A549 (cell line): ENCODE results near the gene IL17REL. TPM values are rescaled to one million over a fixed set of nuclear protein-coding genes. Genes with fewer than 3 reads are reported as not detected.

Experiments used
- ATAC-seq, 2 experiments: fragments of 200-7000 bp in 1 of 2; fragments of >200 bp in 1 of 2; cut with Nextera tagmentation in 1 of 2; cut with Tn5 transposase in 1 of 2; 3 replicates each; pipeline versions ENCODE4 v1.8.0 to v1.9.1; 2018 to 2020; ENCODE audit warnings: mild to moderate bottlenecking in 1 of 2, moderate library complexity in 1 of 2
- CTCF ChIA-PET: fragments of 300-600 bp; sonication (Branson Sonifier 250); formaldehyde crosslinking; extraction: SDS; loops from one replicate; lab custom pipeline; 2021; ENCODE audit warnings: antibody characterized with exemption, inconsistent platforms; lab: Yijun Ruan, JAX
- POLR2A ChIA-PET: fragments of 350-600 bp; formaldehyde crosslinking; extraction: SDS; loops from one replicate; lab custom pipeline; 2021; ENCODE audit warnings: antibody characterized with exemption, inconsistent platforms; lab: Yijun Ruan, JAX
- DNase-seq, 2 experiments: peaks; one replicate each; pipeline versions ENCODE4 v3.0.0 to v3.0.0-alpha.2; 2011 to 2016; ENCODE audit warnings: low read depth in 1 of 2, low spot score in 1 of 2
- FAIRE-seq: peaks from 2 replicates; lab custom pipeline; 2011; peaks lifted over from hg19 to GRCh38; lab: Jason Lieb, UNC
- H3K27ac ChIP-seq, 2 experiments: fragments of >200 bp; sonication (Bioruptor Twin); formaldehyde crosslinking; 3 replicates each; pipeline ENCODE4 v1.5.1; 2016 to 2017
- H3K4me1 ChIP-seq: fragments of >200 bp; sonication (Bioruptor Twin); formaldehyde crosslinking; 3 replicates; pipeline ENCODE4 v1.6.1; 2016
- H3K4me2 ChIP-seq: fragments of >200 bp; sonication (Bioruptor Twin); formaldehyde crosslinking; 3 replicates; pipeline ENCODE4 v1.6.1; 2016
- H3K4me3 ChIP-seq: fragments of >200 bp; sonication (Bioruptor Twin); formaldehyde crosslinking; 3 replicates; pipeline ENCODE4 v1.5.1; 2016
- H3K9me3 ChIP-seq: fragments of >200 bp; sonication (Bioruptor Twin); formaldehyde crosslinking; 3 replicates; pipeline ENCODE4 v1.6.1; 2016
- CBX8 ChIP-seq: fragments of 200-600 bp; sonication (generic); IDR thresholded peaks from 2 replicates; pipeline ENCODE4 v1.6.1; 2016
- CTCF ChIP-seq: fragments of >200 bp; sonication (Bioruptor Twin); formaldehyde crosslinking; IDR thresholded peaks from 3 replicates; pipeline ENCODE4 v1.5.1; 2016
- EHF ChIP-seq: fragments of 250-450 bp; sonication (Bioruptor Pico); IDR thresholded peaks from 2 replicates; pipeline ENCODE4 v1.5.0; 2020; ENCODE audit warnings: mild to moderate bottlenecking
- ESRRA ChIP-seq: fragments of 150-350 bp; IDR thresholded peaks from 2 replicates; pipeline ENCODE4 v1.6.1; 2014; ENCODE audit warnings: mild to moderate bottlenecking, low read length, borderline replicate concordance
- FOXS1 ChIP-seq: fragments of 250-450 bp; sonication (Bioruptor Pico); IDR thresholded peaks from 2 replicates; pipeline ENCODE4 v1.5.0; 2020; ENCODE audit warnings: mild to moderate bottlenecking, moderate library complexity
- JUN ChIP-seq, 2 experiments: fragments of >200 bp; sonication (Bioruptor Twin); formaldehyde crosslinking; IDR thresholded peaks; 2 replicates in 1 of 2; 3 replicates in 1 of 2; pipeline ENCODE4 v1.6.1; 2016 to 2017
- KDM1A ChIP-seq: fragments of 200-600 bp; sonication (generic); IDR thresholded peaks from 2 replicates; pipeline ENCODE4 v1.6.1; 2016; ENCODE audit warnings: low read depth, mild to moderate bottlenecking
- KDM5A ChIP-seq: fragments of 200-600 bp; sonication (generic); IDR thresholded peaks from 2 replicates; pipeline ENCODE4 v1.6.1; 2016; ENCODE audit warnings: antibody characterized with exemption, mild to moderate bottlenecking
- MAFK ChIP-seq: fragments of 450-650 bp; IDR thresholded peaks from 2 replicates; pipeline ENCODE4 v1.6.1; 2014; ENCODE audit not compliant: partially characterized antibody
- MAZ ChIP-seq: fragments of 150-350 bp; IDR thresholded peaks from 2 replicates; pipeline ENCODE4 v1.6.1; 2014; ENCODE audit warnings: antibody characterized with exemption, low read depth, low read length, borderline replicate concordance
- MYC ChIP-seq: IDR thresholded peaks from 2 replicates; pipeline ENCODE4 v1.6.1; 2012; ENCODE audit warnings: mild to moderate bottlenecking, inconsistent platforms, low read length, improper control_type of control experiment, borderline replicate concordance
- PHF8 ChIP-seq: fragments of 200-600 bp; sonication (generic); IDR thresholded peaks from 2 replicates; pipeline ENCODE4 v1.6.1; 2016; ENCODE audit warnings: low read depth, mild to moderate bottlenecking, antibody characterized with exemption, moderate library complexity, borderline replicate concordance
- RCOR1 ChIP-seq: fragments of 150-350 bp; IDR thresholded peaks from 2 replicates; pipeline ENCODE4 v1.6.1; 2014; ENCODE audit warnings: antibody characterized with exemption, low read length, low read depth
- TFCP2L1 ChIP-seq: fragments of 250-450 bp; sonication (Bioruptor Pico); IDR thresholded peaks from 2 replicates; pipeline ENCODE4 v1.5.0; 2021; ENCODE audit warnings: mild to moderate bottlenecking
- ZC3H11A ChIP-seq: fragments of 450-650 bp; IDR thresholded peaks from 2 replicates; pipeline ENCODE4 v1.6.1; 2014; ENCODE audit warnings: antibody characterized with exemption, mild to moderate bottlenecking
- ZFP36 ChIP-seq: fragments of 450-650 bp; IDR thresholded peaks from 2 replicates; pipeline ENCODE4 v1.6.1; 2014; ENCODE audit warnings: borderline replicate concordance; ENCODE audit not compliant: partially characterized antibody
- ZSCAN20 ChIP-seq: fragments of 250-450 bp; sonication (Bioruptor Pico); IDR thresholded peaks from 2 replicates; pipeline ENCODE4 v1.8.0; 2022; ENCODE audit warnings: mild to moderate bottlenecking, moderate library complexity
- WGBS: methylation state at CpG from one replicate; pipeline ENCODE4 v1.1.6; 2017; ENCODE audit errors: missing lambda C conversion rate; 5-methylcytosine and 5-hydroxymethylcytosine counted together
- polyA plus RNA-seq, 4 experiments: library from polyadenylated mRNA; depleted of rRNA in 3 of 4; stranded (reverse); fragments of >200 nt; fragmentation: RNase III in 1 of 4; extraction: RNeasy Plus Mini Kit Qiagen cat#74134 plus additional on column Dnase treatment in 1 of 4; gene quantifications; 2 replicates in 3 of 4; 3 replicates in 1 of 4; pipeline ENCODE4 v1.2.3, GENCODE V29; 2011 to 2017
- TF ChIP-seq, protein P1 (sequence below): IDR thresholded peaks from 2 replicates; pipeline ENCODE4 v1.6.1; 2012
- TF ChIP-seq, protein P2 (sequence below): fragments of 150-350 bp; IDR thresholded peaks from 2 replicates; pipeline ENCODE4 v1.6.1; 2014; ENCODE audit warnings: low read depth, mild to moderate bottlenecking, low read length

Gene IL17REL
- polyA plus RNA-seq, 2 of the 4 experiments (the other 2 are of a cell fraction) = 0.06 TPM; not detected in 1

- DNase-seq = no peak
- peak overlapping the region in 1 of 2 experiments; percentile 21; a peak in 1 of 6 replicates for H3K27ac ChIP-seq
- WGBS = 86% methylated on average over 9 of the region's 20 CpGs
- no peak for FAIRE-seq
- no peak overlapping the region for H3K4me3 ChIP-seq
- H3K4me2 ChIP-seq = no peak overlapping the region
- peaks cover 28% of the 10 kb centered on the region for H3K4me1 ChIP-seq
- no peaks in the 10 kb centered on the region for H3K9me3 ChIP-seq
- ATAC-seq = no peak
- ChIA-PET POLR2A (no interaction called here), CTCF (interaction anchor here (1.1 to 3.1 kb wide), 4 partner anchors 11 to 384 kb away, joined by 3 to 15 read pairs (median 4); no protein-coding TSS in a partner anchor)
- TF ChIP-seq, protein P1, sequence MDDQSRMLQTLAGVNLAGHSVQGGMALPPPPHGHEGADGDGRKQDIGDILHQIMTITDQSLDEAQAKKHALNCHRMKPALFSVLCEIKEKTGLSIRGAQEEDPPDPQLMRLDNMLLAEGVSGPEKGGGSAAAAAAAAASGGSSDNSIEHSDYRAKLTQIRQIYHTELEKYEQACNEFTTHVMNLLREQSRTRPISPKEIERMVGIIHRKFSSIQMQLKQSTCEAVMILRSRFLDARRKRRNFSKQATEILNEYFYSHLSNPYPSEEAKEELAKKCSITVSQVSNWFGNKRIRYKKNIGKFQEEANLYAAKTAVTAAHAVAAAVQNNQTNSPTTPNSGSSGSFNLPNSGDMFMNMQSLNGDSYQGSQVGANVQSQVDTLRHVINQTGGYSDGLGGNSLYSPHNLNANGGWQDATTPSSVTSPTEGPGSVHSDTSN = no peak
- TF ChIP-seq FOXS1 (CRISPR knock-in tag) (no peak), MAFK (no peak), EHF (no peak), KDM1A (no peak), MAZ (no peak), PHF8 (no peak), JUN (IDR thresholded peaks at IDR 0.05) (no peak), CTCF (no peak), ESRRA (no peak), ZSCAN20 (CRISPR knock-in tag) (no peak), RCOR1 (no peak), ZC3H11A (no peak), TFCP2L1 (no peak), MYC (no peak)
- TF ChIP-seq, protein P2, sequence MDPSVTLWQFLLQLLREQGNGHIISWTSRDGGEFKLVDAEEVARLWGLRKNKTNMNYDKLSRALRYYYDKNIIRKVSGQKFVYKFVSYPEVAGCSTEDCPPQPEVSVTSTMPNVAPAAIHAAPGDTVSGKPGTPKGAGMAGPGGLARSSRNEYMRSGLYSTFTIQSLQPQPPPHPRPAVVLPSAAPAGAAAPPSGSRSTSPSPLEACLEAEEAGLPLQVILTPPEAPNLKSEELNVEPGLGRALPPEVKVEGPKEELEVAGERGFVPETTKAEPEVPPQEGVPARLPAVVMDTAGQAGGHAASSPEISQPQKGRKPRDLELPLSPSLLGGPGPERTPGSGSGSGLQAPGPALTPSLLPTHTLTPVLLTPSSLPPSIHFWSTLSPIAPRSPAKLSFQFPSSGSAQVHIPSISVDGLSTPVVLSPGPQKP = no peak
Measured at GRCh38 chr22:49956914-49957825, 55.4 kb downstream of the IL17REL start.

DNA sequence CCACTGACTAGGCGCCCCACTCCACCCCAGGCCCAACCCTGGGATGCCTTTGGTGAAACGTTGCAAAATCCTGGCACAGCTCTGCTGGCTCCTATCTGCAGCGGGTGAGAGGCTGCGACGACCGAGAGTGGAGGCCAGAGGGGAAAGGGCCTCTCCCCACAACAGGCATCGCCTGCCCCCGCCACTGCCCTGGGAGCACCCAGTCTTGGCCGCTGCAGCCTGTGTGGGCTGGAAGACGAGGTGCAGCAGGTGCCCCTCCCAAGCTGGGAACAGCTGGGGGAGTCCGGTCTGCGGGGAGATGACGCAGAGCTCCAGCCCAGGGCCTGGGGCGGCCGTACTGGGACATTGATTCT, 56.2 kb downstream of the IL17REL start:
- Histone ChIP-seq H3K9me3 (no peaks in the 10 kb centered on the region), H3K4me1 (peaks cover 36% of the 10 kb centered on the region), H3K27ac (no peak overlapping the region; a peak in 1 of 6 replicates), H3K4me2 (no peak overlapping the region), H3K4me3 (no peak overlapping the region)
- ATAC-seq = no peak
- FAIRE-seq = no peak
- ChIA-PET POLR2A (no interaction called here), CTCF (interaction anchor here (1.1 to 3.1 kb wide), 4 partner anchors 10 to 385 kb away, joined by 4 to 15 read pairs (median 5); no protein-coding TSS in a partner anchor)
- no peak for DNase-seq
- no CpG with 5 or more reads among the region's 15 CpGs for WGBS
- TF ChIP-seq MAZ (no peak), ZFP36 (no peak), KDM5A (no peak), CBX8 (no peak)
